GM18517 (cell line): ENCODE measurements around the gene OR2J3.
"Not testable (repeated sequence)": the region's sequence is repeated elsewhere in the genome, so short reads cannot be mapped to it uniquely, and the experiment has no call there.

Source experiments
- ATAC-seq: cut with Tn5 transposase; IDR thresholded peaks from one replicate; pipeline ENCODE4 v1.9.1; 2021; ENCODE audit warnings: mild to moderate bottlenecking, moderate library complexity; ENCODE audit not compliant: unreplicated experiment

Gene OR2J3

GRCh38 chr6:29107758-29108157 lies at the start of gene OR2J3:
TSS of gene OR2J3 (plus strand) at chr6:29108058. CDS start at chr6:29111891, 3,833 bp downstream.
- ATAC-seq = no peak

- peak; percentile 63 for ATAC-seq
Observed at GRCh38 chr6:29071831-29072723, 35.8 kb upstream of the OR2J3 start.

- ATAC-seq = no peak
Observed at GRCh38 chr6:29079203-29079602, 28.7 kb upstream of the OR2J3 start.

- no peak for ATAC-seq
Observed at GRCh38 chr6:29081312-29081711, 26.5 kb upstream of the OR2J3 start.

GRCh38 chr6:29082457-29082856 lies 25.4 kb upstream of the OR2J3 start:
- no peak for ATAC-seq

GRCh38 chr6:29087213-29087612 lies 20.6 kb upstream of the OR2J3 start, which contains the start of gene OR2B3:
TSS of gene OR2B3 (minus strand) at chr6:29087313. CDS start at chr6:29087248, 65 bp downstream.
- ATAC-seq = no peak

- ATAC-seq = no peak
Observed at GRCh38 chr6:29092957-29093356, 14.9 kb upstream of the OR2J3 start.

- no peak for ATAC-seq
Observed at GRCh38 chr6:29097803-29098202, 10.1 kb upstream of the OR2J3 start.

GRCh38 chr6:29099190-29099589 lies 8.7 kb upstream of the OR2J3 start, which contains the start of gene OR2J1:
TSS of gene OR2J1 (plus strand) at chr6:29099490. CDS start at chr6:29100943, 1,453 bp downstream.
- no peak for ATAC-seq

- ATAC-seq = no peak
Observed at GRCh38 chr6:29112135-29112534, 4.3 kb downstream of the OR2J3 start.

- ATAC-seq = not testable (repeated sequence)
Observed at GRCh38 chr6:29114964-29115363, 7.1 kb downstream of the OR2J3 start.

GRCh38 chr6:29129326-29130012 lies 21.6 kb downstream of the OR2J3 start:
- no peak for ATAC-seq

GRCh38 chr6:29130644-29131043 lies 22.8 kb downstream of the OR2J3 start:
- no peak for ATAC-seq

GRCh38 chr6:29131691-29132090 lies 23.8 kb downstream of the OR2J3 start:
- ATAC-seq = no peak

- ATAC-seq = no peak
Observed at GRCh38 chr6:29137724-29138123, 29.9 kb downstream of the OR2J3 start.

GRCh38 chr6:29141606-29142005 lies 33.7 kb downstream of the OR2J3 start:
- ATAC-seq = no peak

- ATAC-seq = no peak
Observed at GRCh38 chr6:29142309-29142708, 34.5 kb downstream of the OR2J3 start.

GRCh38 chr6:29146179-29146578 lies 38.3 kb downstream of the OR2J3 start:
- ATAC-seq = no peak

GRCh38 chr6:29147074-29147473 lies 39.2 kb downstream of the OR2J3 start:
- no peak for ATAC-seq

- ATAC-seq = not testable (repeated sequence)
Observed at GRCh38 chr6:29149444-29149843, 41.6 kb downstream of the OR2J3 start.

GRCh38 chr6:29153083-29153482 lies 45.2 kb downstream of the OR2J3 start:
- no peak for ATAC-seq

GRCh38 chr6:29155182-29155581 lies 47.3 kb downstream of the OR2J3 start:
- ATAC-seq = not testable (repeated sequence)
